LNCaP clone FGC (cell line): ENCODE measurements around the gene CHD2.

Experiments used
- DNase-seq: peaks from one replicate; pipeline ENCODE4 v3.0.0-alpha.2; 2011; ENCODE audit warnings: low read depth
- H3K4me3 ChIP-seq: 2 replicates; pipeline ENCODE4 v1.5.1; 2011; ENCODE audit warnings: mild to moderate bottlenecking, low read depth, low read length, control low read depth
- TF ChIP-seq, protein P1 (sequence below): IDR thresholded peaks from 2 replicates; pipeline ENCODE4 v1.5.1; 2012; ENCODE audit warnings: mild to moderate bottlenecking; ENCODE audit not compliant: control insufficient read depth, insufficient read depth; ENCODE audit errors: extremely low read depth

The CHD2 gene

DNA sequence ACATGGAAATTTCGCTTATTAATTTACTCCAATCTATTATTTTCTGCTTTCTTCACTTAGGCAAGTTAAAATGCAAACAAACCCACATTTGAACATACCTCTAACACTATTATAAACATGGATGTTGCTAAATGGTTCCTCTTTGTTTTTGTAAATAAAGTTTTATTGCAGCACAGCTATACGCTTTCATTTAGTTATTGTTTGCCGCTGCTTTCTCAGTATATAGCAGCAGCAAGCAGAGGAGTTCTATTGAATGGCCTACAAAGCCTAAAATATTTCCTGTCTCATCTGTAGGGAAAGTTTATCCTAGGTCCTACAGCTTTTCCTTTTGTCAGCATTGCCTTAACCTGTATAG is 7.9 kb upstream of the CHD2 start:
- no peak overlapping the region for H3K4me3 ChIP-seq
- TF ChIP-seq, protein P1, sequence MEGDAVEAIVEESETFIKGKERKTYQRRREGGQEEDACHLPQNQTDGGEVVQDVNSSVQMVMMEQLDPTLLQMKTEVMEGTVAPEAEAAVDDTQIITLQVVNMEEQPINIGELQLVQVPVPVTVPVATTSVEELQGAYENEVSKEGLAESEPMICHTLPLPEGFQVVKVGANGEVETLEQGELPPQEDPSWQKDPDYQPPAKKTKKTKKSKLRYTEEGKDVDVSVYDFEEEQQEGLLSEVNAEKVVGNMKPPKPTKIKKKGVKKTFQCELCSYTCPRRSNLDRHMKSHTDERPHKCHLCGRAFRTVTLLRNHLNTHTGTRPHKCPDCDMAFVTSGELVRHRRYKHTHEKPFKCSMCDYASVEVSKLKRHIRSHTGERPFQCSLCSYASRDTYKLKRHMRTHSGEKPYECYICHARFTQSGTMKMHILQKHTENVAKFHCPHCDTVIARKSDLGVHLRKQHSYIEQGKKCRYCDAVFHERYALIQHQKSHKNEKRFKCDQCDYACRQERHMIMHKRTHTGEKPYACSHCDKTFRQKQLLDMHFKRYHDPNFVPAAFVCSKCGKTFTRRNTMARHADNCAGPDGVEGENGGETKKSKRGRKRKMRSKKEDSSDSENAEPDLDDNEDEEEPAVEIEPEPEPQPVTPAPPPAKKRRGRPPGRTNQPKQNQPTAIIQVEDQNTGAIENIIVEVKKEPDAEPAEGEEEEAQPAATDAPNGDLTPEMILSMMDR: no peak
- no peak for DNase-seq

- H3K4me3 ChIP-seq: no peak overlapping the region
These were observed 6.9 kb upstream of the CHD2 start for GRCh38 chr15:92893200-92893599.

GRCh38 chr15:92896561-92896960 is 3.6 kb upstream of the CHD2 start:
- no peak for DNase-seq
- H3K4me3 ChIP-seq: no peak overlapping the region
- TF ChIP-seq, protein P1: no peak

More at GRCh38 chr15:92893200-92893599, 6.9 kb upstream of the CHD2 start:
- DNase-seq: no peak
- TF ChIP-seq, protein P1: no peak

- DNase-seq: no peak
- no peak overlapping the region for H3K4me3 ChIP-seq
- TF ChIP-seq, protein P1: no peak
These were observed 2.5 kb upstream of the CHD2 start for GRCh38 chr15:92897620-92898019.

GRCh38 chr15:92898988-92899582 is 1.0 kb upstream of the CHD2 start:
- no peak overlapping the region for H3K4me3 ChIP-seq
- no peak for DNase-seq
- TF ChIP-seq, protein P1: no peak

DNA sequence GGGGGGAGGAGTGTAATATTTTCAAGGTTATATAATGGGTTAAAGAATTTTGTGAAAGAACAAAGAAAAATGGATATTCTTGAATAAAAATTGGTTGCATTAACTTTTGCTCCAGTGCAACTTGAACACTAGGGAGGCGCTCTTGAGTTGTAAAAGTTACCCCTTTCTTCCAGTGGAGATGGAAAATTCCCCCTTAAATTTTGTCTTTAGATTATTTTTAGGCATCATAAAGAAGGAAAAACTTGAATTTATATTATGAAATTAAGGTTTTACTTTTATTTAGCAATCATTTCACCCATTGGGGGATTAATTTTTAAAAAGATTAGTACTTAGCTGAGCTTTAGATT is 550 bp upstream of the CHD2 start:
- TF ChIP-seq, protein P1: peak; percentile 12; the same call in 1 of the 2 replicates
- no peak for DNase-seq
- H3K4me3 ChIP-seq: peak overlapping the region; percentile 61

- TF ChIP-seq, protein P1: no peak
- DNase-seq: no peak
- peak overlapping the region; percentile 61 for H3K4me3 ChIP-seq
These were observed 577 bp downstream of the CHD2 start for GRCh38 chr15:92900731-92901071.
